ENCODE data around the gene EXOC2. TPM values are rescaled to one million over a fixed set of nuclear protein-coding genes. Genes with fewer than 3 reads are reported as not detected.

Gene EXOC2
- total RNA-seq, 1 donor: 19.8 TPM

DNA sequence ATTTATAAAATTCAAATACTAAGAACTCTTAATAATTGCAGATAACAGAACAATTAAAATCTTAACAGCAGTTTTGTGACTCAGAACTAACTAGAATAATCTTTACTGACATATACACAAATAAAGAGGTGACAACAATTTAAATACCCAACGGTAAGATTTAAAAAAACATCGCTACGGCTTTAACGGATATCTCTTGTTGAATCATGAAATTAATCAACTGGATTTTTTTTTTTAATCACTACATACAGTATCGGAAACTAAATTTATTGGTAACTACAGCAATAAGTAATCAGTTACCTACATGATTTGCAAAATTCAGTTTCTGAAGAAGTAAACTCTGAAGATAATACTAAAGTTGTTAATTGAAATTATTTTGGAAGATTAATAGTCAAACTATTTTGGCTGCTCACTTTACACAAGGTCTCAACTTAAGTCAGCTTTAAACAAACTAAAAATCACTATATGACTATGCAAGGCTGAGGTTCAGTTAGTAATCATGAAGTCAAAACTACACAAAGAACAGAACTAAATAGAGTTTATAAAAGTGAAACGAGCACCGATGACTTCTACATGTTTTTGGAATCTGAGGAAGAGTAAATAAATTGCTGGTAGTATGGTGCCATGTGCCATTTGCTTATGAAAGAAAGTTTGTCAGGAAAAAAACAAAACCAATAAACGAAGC lies 164.8 kb downstream of the EXOC2 start:
- no peaks in the 10 kb centered on the region for H3K27me3 ChIP-seq (ENCODE audit: insufficient read depth, low read length)
- H3K4me1 ChIP-seq (ENCODE audit: insufficient read depth, low read length): no peaks in the 10 kb centered on the region
- no peak overlapping the region for H3K4me3 ChIP-seq (ENCODE audit: low read length)
- no peaks in the 10 kb centered on the region for H3K9me3 ChIP-seq (ENCODE audit: low read depth, low read length)

DNA sequence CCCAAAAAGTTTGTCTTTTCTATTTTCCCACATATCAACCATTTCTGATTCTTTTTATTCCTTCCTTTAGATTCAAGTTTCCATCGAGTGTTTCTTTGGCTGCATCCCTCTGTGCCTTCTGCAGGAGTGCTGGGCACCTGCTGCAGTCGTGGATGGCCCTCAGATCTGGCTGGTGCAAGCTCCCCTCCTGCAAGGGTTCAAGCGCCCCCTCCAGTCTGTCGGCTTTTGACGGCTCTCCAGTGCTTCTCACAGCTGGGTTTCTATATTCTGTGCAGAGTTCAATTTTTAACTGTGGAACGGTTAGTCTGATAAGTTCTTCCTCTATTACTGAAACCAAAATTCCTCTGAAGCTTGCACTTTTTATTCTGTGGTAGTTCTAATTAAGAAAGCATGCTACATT lies 168.1 kb downstream of the EXOC2 start:
- H3K4me3 ChIP-seq (ENCODE audit: low read length): no peak overlapping the region
- H3K4me1 ChIP-seq (ENCODE audit: insufficient read depth, low read length): no peaks in the 10 kb centered on the region
- H3K9me3 ChIP-seq (ENCODE audit: low read depth, low read length): no peaks in the 10 kb centered on the region
- H3K27me3 ChIP-seq (ENCODE audit: insufficient read depth, low read length): no peaks in the 10 kb centered on the region

DNA sequence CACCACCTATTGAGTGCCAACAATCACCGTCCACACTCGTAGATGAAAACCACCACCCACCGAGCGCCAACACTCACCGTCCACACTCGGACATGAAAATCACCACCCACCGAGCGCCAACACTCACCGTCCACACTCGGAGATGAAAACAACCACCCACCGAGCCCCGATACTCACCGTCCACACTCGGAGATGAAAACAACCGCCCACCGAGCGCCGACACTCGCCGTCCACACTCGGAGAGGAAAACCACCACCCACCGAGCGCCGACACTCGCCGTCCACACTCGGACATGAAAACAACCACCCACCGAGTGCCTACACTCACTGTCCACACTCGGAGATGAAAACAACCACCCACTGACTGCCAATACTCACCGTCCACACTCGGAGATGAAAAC lies 172.1 kb downstream of the EXOC2 start:
- Histone ChIP-seq H3K4me3 (ENCODE audit: low read length) (no peak overlapping the region), H3K4me1 (ENCODE audit: insufficient read depth, low read length) (no peaks in the 10 kb centered on the region), H3K9me3 (ENCODE audit: low read depth, low read length) (no peaks in the 10 kb centered on the region), H3K27me3 (ENCODE audit: insufficient read depth, low read length) (no peaks in the 10 kb centered on the region)

DNA sequence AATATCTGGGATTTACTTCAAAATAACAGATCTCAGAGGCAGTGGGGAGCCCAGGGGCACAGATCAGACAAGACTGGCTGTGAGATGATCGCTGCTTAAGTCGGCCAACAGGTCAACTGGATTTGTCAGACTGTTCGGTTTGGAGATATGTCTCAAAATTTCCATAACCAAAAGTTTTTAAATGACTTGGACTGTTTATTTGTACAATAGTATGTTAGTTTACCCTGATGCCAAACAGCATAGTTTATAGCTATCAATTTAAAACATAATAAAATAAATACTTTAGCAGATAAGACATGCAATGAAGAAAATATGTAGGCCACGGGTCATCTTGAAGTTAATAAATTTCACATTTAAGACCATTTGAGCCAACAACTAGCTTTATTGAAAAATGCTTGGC lies 174.7 kb downstream of the EXOC2 start:
- Histone ChIP-seq H3K4me1 (ENCODE audit: insufficient read depth, low read length) (peaks cover 4% of the 10 kb centered on the region), H3K4me3 (ENCODE audit: low read length) (no peak overlapping the region), H3K27me3 (ENCODE audit: insufficient read depth, low read length) (no peaks in the 10 kb centered on the region), H3K9me3 (ENCODE audit: low read depth, low read length) (no peaks in the 10 kb centered on the region)

DNA sequence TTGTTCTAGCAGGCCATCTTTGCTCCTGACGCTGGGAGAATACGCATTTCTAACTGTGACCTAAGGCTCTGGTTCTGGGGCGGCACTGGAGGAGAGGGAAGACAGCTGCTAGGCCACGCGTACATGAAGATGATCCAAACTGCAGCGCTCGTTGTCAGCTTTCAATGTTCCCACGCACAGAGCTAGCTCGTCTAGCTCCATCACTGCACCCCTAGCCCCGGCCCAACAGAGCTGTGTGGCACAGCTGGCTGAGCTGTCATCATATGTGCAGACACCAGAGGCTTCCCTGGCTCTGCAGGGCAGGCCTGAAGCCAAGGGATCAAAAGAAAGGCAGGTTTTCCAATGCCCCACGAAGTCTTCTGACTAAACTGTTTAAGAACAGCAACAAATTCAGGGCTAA lies 176.7 kb downstream of the EXOC2 start:
- Histone ChIP-seq H3K27me3 (ENCODE audit: insufficient read depth, low read length) (no peaks in the 10 kb centered on the region), H3K9me3 (ENCODE audit: low read depth, low read length) (no peaks in the 10 kb centered on the region), H3K4me3 (ENCODE audit: low read length) (no peak overlapping the region), H3K4me1 (ENCODE audit: insufficient read depth, low read length) (peaks cover 4% of the 10 kb centered on the region)

DNA sequence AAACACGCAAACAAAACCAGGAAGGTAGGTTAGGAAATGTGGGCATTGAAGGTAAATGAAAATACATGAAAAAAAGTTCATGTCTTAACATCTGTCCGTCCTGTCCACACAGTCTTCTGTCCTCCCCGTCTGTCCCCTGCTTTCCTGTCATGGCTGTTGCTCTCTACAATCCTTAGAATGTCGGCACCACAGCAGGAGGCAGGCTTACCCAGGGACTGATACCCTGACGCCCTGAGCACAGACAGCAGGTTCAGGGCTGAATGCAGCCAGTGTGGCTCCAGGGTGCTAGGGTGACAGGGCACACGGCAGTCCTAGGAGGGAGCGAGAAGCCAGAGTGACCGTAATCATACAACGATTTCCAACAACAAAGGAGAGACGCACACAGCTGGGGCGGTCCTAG lies 177.7 kb downstream of the EXOC2 start:
- no peaks in the 10 kb centered on the region for H3K9me3 ChIP-seq (ENCODE audit: low read depth, low read length)
- H3K27me3 ChIP-seq (ENCODE audit: insufficient read depth, low read length): no peaks in the 10 kb centered on the region
- H3K4me3 ChIP-seq (ENCODE audit: low read length): no peak overlapping the region
- peaks cover 8% of the 10 kb centered on the region for H3K4me1 ChIP-seq (ENCODE audit: insufficient read depth, low read length)

DNA sequence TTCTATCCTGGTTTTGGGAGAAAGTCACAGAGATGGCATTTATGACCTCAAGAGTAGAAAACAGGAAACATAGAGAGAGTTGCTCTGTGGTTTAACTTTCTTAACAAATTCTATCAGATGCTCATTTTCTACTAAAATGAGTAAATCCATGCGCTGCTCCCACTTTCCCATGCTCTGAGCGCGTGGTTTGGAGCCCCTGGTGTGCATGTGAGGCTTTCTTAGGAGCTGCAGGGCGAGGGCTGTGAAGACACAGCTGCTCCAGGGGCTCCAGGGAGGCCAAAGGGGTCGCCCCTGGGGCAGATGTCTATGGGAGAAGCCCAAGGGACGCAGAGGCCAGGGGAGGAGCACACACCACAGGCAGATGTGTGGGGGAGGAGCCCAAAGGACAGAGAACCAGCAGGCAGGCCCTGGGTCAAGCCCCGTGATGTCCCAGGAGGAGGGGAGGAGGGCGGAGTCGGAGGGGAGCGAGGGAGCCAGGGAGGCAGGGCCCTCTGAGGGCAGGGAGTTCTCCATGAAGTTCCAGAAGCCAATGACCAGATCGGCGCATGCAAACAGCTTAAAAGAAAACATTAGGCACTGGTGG lies 178.5 kb downstream of the EXOC2 start:
- H3K4me3 ChIP-seq (ENCODE audit: low read length): no peak overlapping the region
- H3K27me3 ChIP-seq (ENCODE audit: insufficient read depth, low read length): no peaks in the 10 kb centered on the region
- H3K4me1 ChIP-seq (ENCODE audit: insufficient read depth, low read length): peaks cover 11% of the 10 kb centered on the region
- H3K9me3 ChIP-seq (ENCODE audit: low read depth, low read length): no peaks in the 10 kb centered on the region

DNA sequence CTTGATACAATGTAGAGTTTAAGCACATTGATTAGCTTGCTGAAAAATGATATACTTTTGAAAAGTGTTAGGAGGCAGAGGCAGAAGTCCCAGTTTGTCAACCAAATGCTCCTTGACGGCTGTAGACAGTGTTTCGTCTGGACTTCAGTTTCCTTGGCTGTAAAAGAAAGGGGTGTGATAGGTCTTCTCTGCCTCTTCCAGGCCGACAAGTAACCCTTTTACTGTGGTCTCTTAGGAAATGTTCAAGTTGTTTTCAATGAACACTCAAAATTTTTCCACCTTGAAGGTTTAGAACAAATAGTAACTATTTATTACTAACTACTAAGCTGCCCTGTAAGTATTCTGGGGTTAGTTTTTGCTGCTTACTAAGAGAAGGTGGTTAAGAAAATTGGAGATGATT lies 179.0 kb downstream of the EXOC2 start:
- Histone ChIP-seq H3K4me1 (ENCODE audit: insufficient read depth, low read length) (peaks cover 11% of the 10 kb centered on the region), H3K4me3 (ENCODE audit: low read length) (no peak overlapping the region), H3K9me3 (ENCODE audit: low read depth, low read length) (no peaks in the 10 kb centered on the region), H3K27me3 (ENCODE audit: insufficient read depth, low read length) (no peaks in the 10 kb centered on the region)

DNA sequence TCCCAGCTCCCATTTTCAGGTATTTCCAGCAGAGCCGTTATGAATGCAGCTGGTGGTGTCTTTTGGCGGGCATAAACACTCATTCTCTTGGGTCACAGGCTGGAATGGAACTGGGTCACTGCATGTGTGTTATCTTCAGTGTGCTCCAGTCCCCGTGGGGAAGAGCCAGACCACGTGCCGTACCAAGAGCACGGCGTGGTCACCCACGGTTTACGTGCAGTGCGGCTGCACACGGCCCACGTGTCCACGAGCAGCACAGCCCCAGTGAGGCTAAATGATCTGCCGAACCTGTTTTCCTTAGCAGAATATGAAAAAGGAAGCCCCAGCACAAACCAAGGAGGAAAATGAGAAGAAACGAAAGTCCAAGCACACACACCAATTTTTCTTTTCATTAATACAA lies 179.9 kb downstream of the EXOC2 start:
- Histone ChIP-seq H3K4me1 (ENCODE audit: insufficient read depth, low read length) (peaks cover 11% of the 10 kb centered on the region), H3K27me3 (ENCODE audit: insufficient read depth, low read length) (no peaks in the 10 kb centered on the region), H3K9me3 (ENCODE audit: low read depth, low read length) (no peaks in the 10 kb centered on the region), H3K4me3 (ENCODE audit: low read length) (no peak overlapping the region)

DNA sequence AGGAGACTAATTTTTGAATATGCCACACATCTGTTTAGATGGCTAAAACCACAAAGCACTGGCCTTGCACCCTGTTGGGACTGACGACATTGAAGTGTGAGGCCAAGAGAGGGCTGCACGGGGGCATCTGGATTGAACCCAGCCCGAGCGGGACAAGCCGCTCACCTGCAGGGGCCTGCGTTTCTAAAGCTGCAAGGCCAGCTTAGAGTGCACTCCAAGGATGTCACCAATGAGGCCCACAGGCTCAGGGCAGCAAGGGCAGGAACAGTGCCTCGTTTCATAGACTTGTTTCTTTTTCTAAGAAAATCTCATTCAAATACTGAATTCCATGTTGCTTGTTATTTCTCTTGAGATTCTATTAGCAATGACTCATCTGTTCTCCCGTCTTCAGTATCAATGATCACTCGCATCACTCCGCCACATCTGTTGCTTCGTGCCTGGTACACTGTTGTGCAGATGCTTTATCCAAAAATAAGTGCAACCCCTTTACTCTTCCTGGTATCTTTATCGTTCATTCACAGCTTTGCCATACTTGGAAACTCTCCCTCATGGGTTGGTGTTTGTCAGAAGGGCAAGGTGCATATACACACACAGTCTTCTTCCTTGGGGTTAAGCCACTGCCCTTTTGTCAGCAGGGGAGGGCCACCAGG lies 181.3 kb downstream of the EXOC2 start:
- no peak overlapping the region for H3K4me3 ChIP-seq (ENCODE audit: low read length)
- H3K9me3 ChIP-seq (ENCODE audit: low read depth, low read length): no peaks in the 10 kb centered on the region
- H3K27me3 ChIP-seq (ENCODE audit: insufficient read depth, low read length): no peaks in the 10 kb centered on the region
- H3K4me1 ChIP-seq (ENCODE audit: insufficient read depth, low read length): peaks cover 11% of the 10 kb centered on the region

DNA sequence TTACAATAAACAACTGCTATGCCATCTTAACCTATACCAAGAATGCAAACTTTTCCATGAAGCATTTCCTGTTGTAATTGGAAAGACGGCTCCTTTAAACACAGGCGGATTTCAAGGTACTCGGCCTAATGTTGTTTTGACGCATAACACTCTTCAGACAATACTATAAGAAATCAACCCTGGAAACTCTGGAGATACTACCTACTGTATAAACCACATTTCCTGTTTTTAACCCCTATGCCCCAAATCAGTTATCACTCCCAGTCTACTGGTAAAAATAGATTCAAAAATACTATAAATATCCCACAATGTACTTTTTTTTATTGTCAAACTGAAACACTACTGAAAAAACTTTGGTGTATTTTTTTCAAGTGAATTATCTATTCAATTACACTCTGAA lies 183.3 kb downstream of the EXOC2 start:
- Histone ChIP-seq H3K4me1 (ENCODE audit: insufficient read depth, low read length) (peaks cover 10% of the 10 kb centered on the region), H3K27me3 (ENCODE audit: insufficient read depth, low read length) (no peaks in the 10 kb centered on the region), H3K4me3 (ENCODE audit: low read length) (no peak overlapping the region), H3K9me3 (ENCODE audit: low read depth, low read length) (no peaks in the 10 kb centered on the region)

DNA sequence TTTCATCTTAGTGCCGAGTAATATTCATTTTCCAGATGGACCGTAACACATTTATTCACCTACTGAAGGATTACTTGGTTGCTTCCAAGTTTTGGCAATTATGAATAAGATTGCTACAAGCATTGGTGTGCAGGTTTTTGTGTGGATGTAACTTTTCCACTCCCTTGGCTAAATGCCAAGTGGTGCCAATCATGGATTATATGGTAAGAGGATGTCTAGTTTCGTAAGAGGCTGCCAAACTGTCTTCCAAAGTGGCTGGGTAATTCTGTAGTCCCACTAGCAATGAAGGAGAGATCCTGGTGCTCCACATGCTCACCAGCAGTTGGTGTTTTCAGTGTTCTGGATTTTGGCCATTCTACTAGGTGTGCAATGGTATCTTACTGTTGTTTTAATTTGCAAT lies 184.3 kb downstream of the EXOC2 start:
- H3K27me3 ChIP-seq (ENCODE audit: insufficient read depth, low read length): no peaks in the 10 kb centered on the region
- no peak overlapping the region for H3K4me3 ChIP-seq (ENCODE audit: low read length)
- H3K4me1 ChIP-seq (ENCODE audit: insufficient read depth, low read length): peaks cover 7% of the 10 kb centered on the region
- no peaks in the 10 kb centered on the region for H3K9me3 ChIP-seq (ENCODE audit: low read depth, low read length)

DNA sequence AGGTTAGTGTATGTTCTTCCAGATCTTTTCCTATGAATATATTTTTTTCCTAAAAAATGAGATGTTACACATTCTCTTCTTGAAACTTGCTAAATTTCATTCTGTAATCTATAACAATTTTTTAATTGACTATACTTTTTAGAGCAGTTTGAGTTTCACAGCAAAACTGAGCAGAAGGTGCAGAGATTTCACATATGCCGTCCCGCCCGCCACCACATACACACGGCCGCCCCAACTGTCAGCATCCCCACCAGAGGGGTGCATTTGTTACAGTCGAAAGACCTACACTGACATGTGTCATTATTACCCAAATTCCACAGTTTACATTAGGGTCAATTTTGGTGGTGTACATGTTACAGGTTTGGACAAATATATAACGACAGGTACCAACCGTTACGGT lies 184.9 kb downstream of the EXOC2 start:
- H3K4me1 ChIP-seq (ENCODE audit: insufficient read depth, low read length): peaks cover 7% of the 10 kb centered on the region
- H3K9me3 ChIP-seq (ENCODE audit: low read depth, low read length): no peaks in the 10 kb centered on the region
- H3K27me3 ChIP-seq (ENCODE audit: insufficient read depth, low read length): no peaks in the 10 kb centered on the region
- H3K4me3 ChIP-seq (ENCODE audit: low read length): no peak overlapping the region

DNA sequence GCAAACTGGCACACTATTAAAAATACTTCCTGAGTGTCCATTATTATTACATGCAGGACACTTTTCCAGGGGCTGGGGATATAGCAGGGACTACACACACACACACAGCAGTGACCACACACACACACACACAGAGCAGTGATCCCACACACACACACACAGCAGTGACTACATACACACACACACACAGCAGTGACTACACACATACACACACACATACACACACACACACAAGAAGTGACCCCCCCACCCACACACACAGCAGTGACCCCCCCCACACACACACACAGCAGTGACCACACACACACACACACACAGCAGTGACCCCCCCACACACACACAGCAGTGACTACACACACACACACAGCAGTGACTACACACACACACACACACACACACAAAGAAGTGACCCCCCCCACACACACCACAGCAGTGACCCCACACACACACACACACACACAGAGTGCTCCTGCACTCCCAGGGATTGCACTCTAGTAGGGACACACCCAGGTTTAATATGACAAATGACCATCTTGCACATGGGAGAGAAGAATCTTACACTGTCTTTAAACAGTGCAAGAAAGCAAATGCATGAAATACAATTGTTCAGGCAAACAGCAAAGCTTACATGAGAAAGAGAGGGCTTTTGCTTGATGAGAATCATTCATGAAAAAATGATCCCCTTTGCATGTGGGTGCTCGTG lies 185.9 kb downstream of the EXOC2 start:
- Histone ChIP-seq H3K4me3 (ENCODE audit: low read length) (no peak overlapping the region), H3K4me1 (ENCODE audit: insufficient read depth, low read length) (peaks cover 14% of the 10 kb centered on the region), H3K9me3 (ENCODE audit: low read depth, low read length) (no peaks in the 10 kb centered on the region), H3K27me3 (ENCODE audit: insufficient read depth, low read length) (no peaks in the 10 kb centered on the region)

DNA sequence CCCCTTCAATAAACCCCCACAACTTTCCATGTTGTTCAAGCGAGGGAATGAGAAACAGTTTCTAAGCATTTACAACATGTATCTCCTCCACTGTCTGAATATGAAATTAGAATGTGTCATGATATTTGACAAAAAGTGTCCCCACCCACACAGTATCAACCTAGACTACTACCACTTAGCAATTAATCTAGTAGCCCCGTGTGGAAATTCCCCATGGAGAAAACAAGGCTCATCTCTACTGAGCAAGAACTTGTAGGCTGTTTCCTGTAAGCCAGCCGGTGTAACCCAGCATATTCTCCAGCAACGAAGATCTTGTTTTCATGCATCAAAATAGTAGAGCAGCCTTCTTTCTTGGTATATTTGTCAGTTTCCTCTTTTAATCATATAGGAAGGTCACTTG lies 186.4 kb downstream of the EXOC2 start:
- no peaks in the 10 kb centered on the region for H3K9me3 ChIP-seq (ENCODE audit: low read depth, low read length)
- no peak overlapping the region for H3K4me3 ChIP-seq (ENCODE audit: low read length)
- no peaks in the 10 kb centered on the region for H3K27me3 ChIP-seq (ENCODE audit: insufficient read depth, low read length)
- peaks cover 18% of the 10 kb centered on the region for H3K4me1 ChIP-seq (ENCODE audit: insufficient read depth, low read length)
